Stimulated activated CD8-positive, alpha-beta memory T cell treated with anti-CD3 and anti-CD28 coated beads, Interleukin-4, amount 100 ng/mL, for 24 hours (primary cell): Measurements from ENCODE around the gene FBXO36.
"Not testable (repeated sequence)": the region's sequence is repeated elsewhere in the genome, so short reads cannot be mapped to it uniquely, and the experiment has no call there.

Source experiments
- DNase-seq: peaks from one replicate; pipeline ENCODE4 v3.0.0-alpha.2; 2020; ENCODE audit warnings: low read depth

The FBXO36 gene

GRCh38 chr2:229922449-229923386 is at the start of gene FBXO36:
FBXO36 (plus strand) TSS chr2:229922503; CDS start chr2:229922514, 11 bp downstream.
- DNase-seq = peak; percentile 85

GRCh38 chr2:229873123-229873581 is 49.2 kb upstream of the FBXO36 start:
- no peak for DNase-seq

- DNase-seq = no peak
Observed at GRCh38 chr2:229874647-229875046, 47.7 kb upstream of the FBXO36 start.

- no peak for DNase-seq
Observed at GRCh38 chr2:229875549-229875948, 46.8 kb upstream of the FBXO36 start.

GRCh38 chr2:229879191-229879950 is 42.9 kb upstream of the FBXO36 start:
- no peak for DNase-seq

- DNase-seq = no peak
Observed at GRCh38 chr2:229880892-229881586, 41.3 kb upstream of the FBXO36 start.

GRCh38 chr2:229882583-229882982 is 39.7 kb upstream of the FBXO36 start:
- no peak for DNase-seq

GRCh38 chr2:229884775-229885699 is 37.3 kb upstream of the FBXO36 start:
- no peak for DNase-seq

- no peak for DNase-seq
Observed at GRCh38 chr2:229887441-229887840, 34.9 kb upstream of the FBXO36 start.

- DNase-seq = no peak
Observed at GRCh38 chr2:229888031-229888430, 34.3 kb upstream of the FBXO36 start.

- no peak for DNase-seq
Observed at GRCh38 chr2:229889023-229889422, 33.3 kb upstream of the FBXO36 start.

GRCh38 chr2:229896857-229897256 is 25.4 kb upstream of the FBXO36 start:
- DNase-seq = no peak

GRCh38 chr2:229899604-229900003 is 22.7 kb upstream of the FBXO36 start:
- no peak for DNase-seq

GRCh38 chr2:229900012-229900411 is 22.3 kb upstream of the FBXO36 start:
- DNase-seq = no peak

GRCh38 chr2:229900514-229900913 is 21.8 kb upstream of the FBXO36 start:
- not testable (repeated sequence) for DNase-seq

- DNase-seq = no peak
Observed at GRCh38 chr2:229901819-229902218, 20.5 kb upstream of the FBXO36 start.

GRCh38 chr2:229903037-229903436 is 19.3 kb upstream of the FBXO36 start:
- DNase-seq = no peak

- no peak for DNase-seq
Observed at GRCh38 chr2:229905601-229906000, 16.7 kb upstream of the FBXO36 start.

GRCh38 chr2:229909090-229909489 is 13.2 kb upstream of the FBXO36 start:
- DNase-seq = no peak

GRCh38 chr2:229910147-229910831 is 12.0 kb upstream of the FBXO36 start:
- DNase-seq = no peak
